HepG2 (cell line): ENCODE results near the gene ZNF419.

Experiments
- CCDC6 ChIP-seq: sonication (generic); formaldehyde crosslinking; IDR thresholded peaks from 2 replicates; pipeline ENCODE4 v1.8.1; 2022; ENCODE audit warnings: mild to moderate bottlenecking, missing genetic modification reagents, moderate library complexity
- CREM ChIP-seq, 2 experiments: sonication (generic) in 1 of 2; formaldehyde crosslinking in 1 of 2; IDR thresholded peaks; 2 replicates each; pipeline versions ENCODE4 v1.4.0 to v1.6.1; 2016 to 2020; ENCODE audit warnings: antibody characterized with exemption in 1 of 2, mild to moderate bottlenecking in 1 of 2, missing genetic modification reagents in 1 of 2
- HDAC2 ChIP-seq: sonication (generic); formaldehyde crosslinking; IDR thresholded peaks from 2 replicates; pipeline ENCODE4 v1.4.0; 2020; ENCODE audit warnings: missing genetic modification reagents
- USF2 ChIP-seq, 2 experiments: sonication (generic) in 1 of 2; formaldehyde crosslinking in 1 of 2; IDR thresholded peaks; 2 replicates each; pipeline versions ENCODE4 v1.5.1 to v1.6.1; 2011 to 2020; ENCODE audit warnings: borderline replicate concordance in 1 of 2, low read depth in 1 of 2, low read length in 1 of 2, mild to moderate bottlenecking in 1 of 2, missing genetic modification reagents in 1 of 2, moderate library complexity in 1 of 2
- ZNF281 ChIP-seq: sonication (generic); formaldehyde crosslinking; IDR thresholded peaks from 2 replicates; pipeline ENCODE4 v1.4.0; 2020; ENCODE audit warnings: missing genetic modification reagents, borderline replicate concordance
- ZNF839 ChIP-seq: sonication (generic); formaldehyde crosslinking; IDR thresholded peaks from 2 replicates; pipeline ENCODE4 v1.4.0; 2020; ENCODE audit warnings: missing genetic modification reagents, mild to moderate bottlenecking, borderline replicate concordance
- TF ChIP-seq, protein P1 (sequence below): sonication (generic); formaldehyde crosslinking; IDR thresholded peaks from 2 replicates; pipeline ENCODE4 v1.4.0; 2020; ENCODE audit warnings: missing genetic modification reagents, low read depth, mild to moderate bottlenecking, borderline replicate concordance

DNA sequence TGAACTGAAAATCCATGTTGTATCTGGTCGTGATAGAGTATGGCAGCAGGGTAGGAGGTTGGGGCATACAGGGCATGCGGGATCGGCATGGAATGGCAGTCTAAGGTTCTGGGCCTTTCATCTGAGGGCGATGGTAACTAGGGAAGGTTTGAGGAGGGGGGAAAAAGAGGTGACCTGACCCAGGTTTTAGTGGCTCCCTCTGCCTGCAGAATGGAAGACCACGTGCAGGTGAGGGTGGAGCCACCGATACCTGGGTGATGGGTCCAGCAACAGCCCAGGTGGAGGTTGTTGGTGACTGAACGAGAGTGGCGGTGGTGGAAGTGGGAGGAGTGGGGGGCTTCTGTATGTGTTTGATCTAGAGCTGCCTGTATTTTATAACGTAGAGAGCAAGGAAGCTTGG lies 48.6 kb upstream of the ZNF419 start:
- TF ChIP-seq CCDC6 (CRISPR knock-in tag) (no peak), CREM (IDR thresholded peaks at IDR 0.05) (no peak), CREM (CRISPR knock-in tag; IDR thresholded peaks at IDR 0.05) (no peak), ZNF839 (CRISPR knock-in tag) (no peak), USF2 (IDR thresholded peaks at IDR 0.05; ENCODE audit: low read depth, low read length) (no peak), USF2 (CRISPR knock-in tag; IDR thresholded peaks at IDR 0.05; ENCODE audit: borderline replicate concordance) (no peak), ZNF281 (CRISPR knock-in tag) (no peak), HDAC2 (CRISPR knock-in tag) (no peak)
- TF ChIP-seq, protein P1, sequence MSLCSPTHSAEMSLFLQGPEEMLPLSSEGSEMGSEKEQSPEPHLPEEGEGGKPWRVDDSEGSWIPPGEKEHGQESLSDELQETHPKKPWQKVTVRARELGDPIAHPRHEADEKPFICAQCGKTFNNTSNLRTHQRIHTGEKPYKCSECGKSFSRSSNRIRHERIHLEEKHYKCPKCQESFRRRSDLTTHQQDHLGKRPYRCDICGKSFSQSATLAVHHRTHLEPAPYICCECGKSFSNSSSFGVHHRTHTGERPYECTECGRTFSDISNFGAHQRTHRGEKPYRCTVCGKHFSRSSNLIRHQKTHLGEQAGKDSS (CRISPR knock-in tag) = no peak
